Natural killer cell (primary cell): ENCODE measurements around the gene AMPD1. TPM values are rescaled to one million over a fixed set of nuclear protein-coding genes. Genes with fewer than 3 reads are reported as not detected.
A peak's percentile ranks its signal among the peaks of the same experiment; 100 is the strongest.

Source experiments
- ATAC-seq, 3 donors: fragments of 150-1000 bp in 2 of 3; fragments of 200-7000 bp in 1 of 3; cut with Tn5 transposase; 1 replicate in 1 of 3; 2 replicates in 2 of 3; pipeline ENCODE4 v1.10.0; 2021; ENCODE audit warnings: mild to moderate bottlenecking in 2 of 3, moderate library complexity in 2 of 3
- DNase-seq, 2 donors: peaks; one replicate each; pipeline versions ENCODE4 v3.0.0 to v3.0.0-alpha.2; 2013 to 2021; ENCODE audit warnings: mixed read lengths in 1 of 2
- H3K27ac ChIP-seq: one replicate; pipeline ENCODE4 v1.5.1; 2013; ENCODE audit warnings: mild to moderate bottlenecking, low read length
- H3K27me3 ChIP-seq: one replicate; pipeline ENCODE4 v1.6.1; 2013; ENCODE audit warnings: low read length; ENCODE audit not compliant: control insufficient read depth, insufficient read depth
- H3K36me3 ChIP-seq: one replicate; pipeline ENCODE4 v1.6.1; 2013; ENCODE audit warnings: low read length; ENCODE audit not compliant: control insufficient read depth, insufficient read depth
- H3K4me1 ChIP-seq: one replicate; pipeline ENCODE4 v1.6.1; 2013; ENCODE audit warnings: low read length; ENCODE audit not compliant: control insufficient read depth, insufficient read depth
- H3K4me3 ChIP-seq: one replicate; pipeline ENCODE4 v1.5.1; 2013; ENCODE audit warnings: low read length
- H3K9me3 ChIP-seq: one replicate; pipeline ENCODE4 v1.6.1; 2013; ENCODE audit warnings: low read length; ENCODE audit not compliant: control insufficient read depth, insufficient read depth
- H3K27ac Mint-ChIP-seq, 2 donors: one replicate each; pipeline ENCODE4 v1.8.0; 2022; ENCODE audit warnings: mild to moderate bottlenecking in 2 of 2, mixed read lengths in 2 of 2, moderate library complexity in 1 of 2
- H3K27me3 Mint-ChIP-seq, 2 donors: one replicate each; pipeline ENCODE4 v1.8.0; 2022; ENCODE audit warnings: low read depth in 2 of 2, mixed read lengths in 2 of 2
- H3K36me3 Mint-ChIP-seq: one replicate; pipeline ENCODE4 v1.8.0; 2022; ENCODE audit warnings: mixed read lengths
- H3K4me1 Mint-ChIP-seq, 2 donors: one replicate each; pipeline ENCODE4 v1.8.0; 2022; ENCODE audit warnings: mixed read lengths in 2 of 2
- H3K4me3 Mint-ChIP-seq: one replicate; pipeline ENCODE4 v1.8.0; 2022; ENCODE audit warnings: mild to moderate bottlenecking, moderate library complexity, mixed read lengths
- H3K9me3 Mint-ChIP-seq, 2 donors: one replicate each; pipeline ENCODE4 v1.8.0; 2022; ENCODE audit warnings: mixed read lengths in 2 of 2
- WGBS: methylation state at CpG from one replicate; pipeline ENCODE4 v1.1.7; 2013; ENCODE audit warnings: missing lambda C conversion rate; ENCODE audit not compliant: insufficient coverage; 5-methylcytosine and 5-hydroxymethylcytosine counted together
- intact Hi-C: fragments of 100-400 bp; cut with micrococcal nuclease; formaldehyde crosslinking; loops from one replicate; pipeline ENCODE4 v1.14.2; 2022
- total RNA-seq, 4 donors: library from RNA; stranded (reverse); fragments of 120-200 nt in 1 of 4; gene quantifications; one replicate each; pipeline versions ENCODE4 v1.2.3 to v1.2.4, GENCODE V29; 2013 to 2022
- TF ChIP-seq, protein P1 (sequence below): fragments of 200-600 bp; IDR thresholded peaks from one replicate; pipeline ENCODE4 v1.8.0; 2022; ENCODE audit warnings: antibody characterized with exemption

The AMPD1 gene
- not detected for total RNA-seq
- total RNA-seq (2013): not detected

DNA sequence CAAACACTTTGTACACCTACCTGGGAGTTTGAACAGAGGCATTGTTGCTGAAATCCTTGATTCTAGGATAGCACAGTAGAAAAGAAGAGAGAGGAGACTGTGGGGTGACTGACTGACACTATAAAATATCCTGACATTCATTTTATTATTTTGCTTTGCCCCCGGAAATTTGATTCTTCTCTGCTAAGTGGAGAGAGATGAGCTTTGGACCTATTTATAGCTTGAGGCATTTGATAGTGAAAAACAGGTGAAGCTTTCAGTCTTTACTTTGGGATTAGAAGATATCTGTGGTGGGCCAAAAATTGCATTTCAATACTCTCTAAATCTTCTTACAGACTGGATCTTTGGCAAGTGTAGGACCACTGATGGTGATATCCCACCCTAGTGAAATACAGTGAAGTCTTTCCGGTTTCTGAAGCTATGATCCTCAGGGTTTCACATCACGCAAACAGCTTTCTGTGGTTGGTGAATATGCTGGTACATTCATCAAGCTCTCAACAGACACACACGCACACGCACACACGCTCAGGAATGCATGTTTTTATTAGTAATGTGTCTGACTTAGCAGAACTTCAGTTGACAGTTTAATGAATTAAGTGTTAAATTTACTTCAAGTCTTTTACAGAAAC, at the start of gene AMPD1:
TSS of gene AMPD1 (minus strand) at position 117 of the 629 bp plus-strand sequence. CDS start at position 42, 75 bp downstream.
- Histone ChIP-seq H3K27me3 (no peaks in the 10 kb centered on the region), H3K9me3 (no peaks in the 10 kb centered on the region), H3K36me3 (no peaks in the 10 kb centered on the region), H3K4me1 (no peaks in the 10 kb centered on the region), H3K4me3 (no peak within 1 kb of the TSS), H3K27ac (no peak within 1 kb of the TSS)
- DNase-seq (no peak), ATAC-seq (no peak)
- TF ChIP-seq, protein P1, sequence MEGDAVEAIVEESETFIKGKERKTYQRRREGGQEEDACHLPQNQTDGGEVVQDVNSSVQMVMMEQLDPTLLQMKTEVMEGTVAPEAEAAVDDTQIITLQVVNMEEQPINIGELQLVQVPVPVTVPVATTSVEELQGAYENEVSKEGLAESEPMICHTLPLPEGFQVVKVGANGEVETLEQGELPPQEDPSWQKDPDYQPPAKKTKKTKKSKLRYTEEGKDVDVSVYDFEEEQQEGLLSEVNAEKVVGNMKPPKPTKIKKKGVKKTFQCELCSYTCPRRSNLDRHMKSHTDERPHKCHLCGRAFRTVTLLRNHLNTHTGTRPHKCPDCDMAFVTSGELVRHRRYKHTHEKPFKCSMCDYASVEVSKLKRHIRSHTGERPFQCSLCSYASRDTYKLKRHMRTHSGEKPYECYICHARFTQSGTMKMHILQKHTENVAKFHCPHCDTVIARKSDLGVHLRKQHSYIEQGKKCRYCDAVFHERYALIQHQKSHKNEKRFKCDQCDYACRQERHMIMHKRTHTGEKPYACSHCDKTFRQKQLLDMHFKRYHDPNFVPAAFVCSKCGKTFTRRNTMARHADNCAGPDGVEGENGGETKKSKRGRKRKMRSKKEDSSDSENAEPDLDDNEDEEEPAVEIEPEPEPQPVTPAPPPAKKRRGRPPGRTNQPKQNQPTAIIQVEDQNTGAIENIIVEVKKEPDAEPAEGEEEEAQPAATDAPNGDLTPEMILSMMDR: no peak
- no peak within 1 kb of the TSS for H3K4me3 Mint-ChIP-seq
- H3K4me1 Mint-ChIP-seq: no peaks in the 10 kb centered on the region
- 89% methylated on average over 5 of the region's 6 CpGs for WGBS
- intact Hi-C loops: no loop called here
- H3K9me3 Mint-ChIP-seq: no peaks in the 10 kb centered on the region
- no peak within 1 kb of the TSS for H3K27ac Mint-ChIP-seq
- H3K27me3 Mint-ChIP-seq: peaks cover 12 to 20% of the 10 kb centered on the region in 2 donors
- no peaks in the 10 kb centered on the region for H3K36me3 Mint-ChIP-seq

GRCh38 chr1:114741963-114742746, 46.8 kb upstream of the AMPD1 start:
- Histone ChIP-seq H3K36me3 (peaks cover 52% of the 10 kb centered on the region), H3K4me1 (peaks cover 4% of the 10 kb centered on the region), H3K4me3 (no peak overlapping the region), H3K9me3 (no peaks in the 10 kb centered on the region), H3K27me3 (no peaks in the 10 kb centered on the region), H3K27ac (no peak overlapping the region)
- intact Hi-C loops: no loop called here
- WGBS: 98% methylated on average over 7 of the region's 11 CpGs
- Mint-ChIP-seq H3K4me3 (no peak overlapping the region), H3K27ac (peak overlapping the region in 1 of 2 donors; percentile 64), H3K4me1 (peaks cover 45 to 49% of the 10 kb centered on the region in 2 donors), H3K9me3 (no peaks in the 10 kb centered on the region), H3K27me3 (no peaks in the 10 kb centered on the region), H3K36me3 (peaks cover 17% of the 10 kb centered on the region)
- ATAC-seq (peak in 1 of 3 donors; percentile 10), DNase-seq (no peak)
- TF ChIP-seq, protein P1: no peak

DNA sequence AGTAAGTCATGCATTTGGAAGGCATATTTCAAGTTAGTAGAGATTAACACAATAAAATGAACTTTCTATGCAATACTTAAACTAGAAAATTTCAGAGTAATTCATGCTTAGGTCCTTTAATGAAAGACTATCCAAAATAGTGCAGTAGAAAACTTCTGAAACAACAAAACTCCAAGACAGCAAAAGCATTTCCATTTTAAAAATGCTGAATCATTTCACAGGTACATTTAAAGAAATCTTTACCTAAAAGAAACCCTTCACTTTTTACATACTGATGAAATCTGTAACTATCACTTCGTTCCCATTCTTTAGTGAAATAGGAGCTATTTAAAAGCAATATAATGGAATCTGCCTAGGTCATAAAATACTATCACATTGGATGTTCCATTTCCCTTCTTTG, 45.0 kb upstream of the AMPD1 start:
- no peak overlapping the region for H3K27ac Mint-ChIP-seq
- DNase-seq (no peak), ATAC-seq (no peak)
- H3K9me3 ChIP-seq: no peaks in the 10 kb centered on the region
- H3K4me3 Mint-ChIP-seq: no peak overlapping the region
- no peak overlapping the region for H3K4me3 ChIP-seq
- no peaks in the 10 kb centered on the region for H3K9me3 Mint-ChIP-seq
- intact Hi-C loops: no loop called here
- H3K4me1 ChIP-seq: peaks cover 4% of the 10 kb centered on the region
- H3K27ac ChIP-seq: no peak overlapping the region
- H3K27me3 ChIP-seq: no peaks in the 10 kb centered on the region
- no CpG with 5 or more reads among the region's 1 CpG for WGBS
- H3K4me1 Mint-ChIP-seq: peaks cover 35 to 43% of the 10 kb centered on the region in 2 donors
- no peaks in the 10 kb centered on the region for H3K27me3 Mint-ChIP-seq
- peaks cover 58% of the 10 kb centered on the region for H3K36me3 ChIP-seq
- H3K36me3 Mint-ChIP-seq: peaks cover 31% of the 10 kb centered on the region
- TF ChIP-seq, protein P1: no peak
